RWPE1 (cell line): Measurements from ENCODE around the gene IL23R.
"Not testable (repeated sequence)": the region's sequence is repeated elsewhere in the genome, so short reads cannot be mapped to it uniquely, and the experiment has no call there.

ENCODE experiments used
- CTCF ChIA-PET: fragments of 350-600 bp; sonication (Branson Sonifier 250); formaldehyde crosslinking; extraction: SDS; loops from one replicate; lab custom pipeline; 2021; lab: Yijun Ruan, JAX
- POLR2A ChIA-PET: fragments of 400-600 bp; formaldehyde crosslinking; extraction: SDS; loops from one replicate; lab custom pipeline; 2020; ENCODE audit warnings: antibody characterized with exemption; ENCODE audit not compliant: low non-redundant PET; lab: Yijun Ruan, JAX
- DNase-seq: peaks from one replicate; pipeline ENCODE4 v3.0.0; 2012; ENCODE audit warnings: low spot score
- H3K27ac ChIP-seq: fragments of 450-650 bp; 2 replicates; pipeline ENCODE4 v1.5.1; 2017
- TF ChIP-seq, protein P1 (sequence below): fragments of 450-650 bp; conservative IDR thresholded peaks from 2 replicates; pipeline ENCODE4 v1.5.1; 2017; ENCODE audit warnings: low read depth, mild to moderate bottlenecking

IL23R gene

GRCh38 chr1:67138813-67139499 is 27.3 kb upstream of the IL23R start:
- ChIA-PET POLR2A (no interaction called here), CTCF (interaction anchor here (0.9 kb wide), 1 partner anchor 12 kb away, joined by 3 read pairs; no protein-coding TSS in a partner anchor)
- no peak overlapping the region for H3K27ac ChIP-seq
- DNase-seq: no peak
- TF ChIP-seq, protein P1, sequence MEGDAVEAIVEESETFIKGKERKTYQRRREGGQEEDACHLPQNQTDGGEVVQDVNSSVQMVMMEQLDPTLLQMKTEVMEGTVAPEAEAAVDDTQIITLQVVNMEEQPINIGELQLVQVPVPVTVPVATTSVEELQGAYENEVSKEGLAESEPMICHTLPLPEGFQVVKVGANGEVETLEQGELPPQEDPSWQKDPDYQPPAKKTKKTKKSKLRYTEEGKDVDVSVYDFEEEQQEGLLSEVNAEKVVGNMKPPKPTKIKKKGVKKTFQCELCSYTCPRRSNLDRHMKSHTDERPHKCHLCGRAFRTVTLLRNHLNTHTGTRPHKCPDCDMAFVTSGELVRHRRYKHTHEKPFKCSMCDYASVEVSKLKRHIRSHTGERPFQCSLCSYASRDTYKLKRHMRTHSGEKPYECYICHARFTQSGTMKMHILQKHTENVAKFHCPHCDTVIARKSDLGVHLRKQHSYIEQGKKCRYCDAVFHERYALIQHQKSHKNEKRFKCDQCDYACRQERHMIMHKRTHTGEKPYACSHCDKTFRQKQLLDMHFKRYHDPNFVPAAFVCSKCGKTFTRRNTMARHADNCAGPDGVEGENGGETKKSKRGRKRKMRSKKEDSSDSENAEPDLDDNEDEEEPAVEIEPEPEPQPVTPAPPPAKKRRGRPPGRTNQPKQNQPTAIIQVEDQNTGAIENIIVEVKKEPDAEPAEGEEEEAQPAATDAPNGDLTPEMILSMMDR: no peak

- ChIA-PET POLR2A (interaction anchor here (0.6 kb wide), 1 partner anchor 86 kb away, joined by 3 read pairs; no protein-coding TSS in a partner anchor), CTCF (no interaction called here)
- TF ChIP-seq, protein P1: no peak
- no peak for DNase-seq
- H3K27ac ChIP-seq: no peak overlapping the region
These were observed 25.8 kb upstream of the IL23R start for GRCh38 chr1:67140460-67140859.

DNA sequence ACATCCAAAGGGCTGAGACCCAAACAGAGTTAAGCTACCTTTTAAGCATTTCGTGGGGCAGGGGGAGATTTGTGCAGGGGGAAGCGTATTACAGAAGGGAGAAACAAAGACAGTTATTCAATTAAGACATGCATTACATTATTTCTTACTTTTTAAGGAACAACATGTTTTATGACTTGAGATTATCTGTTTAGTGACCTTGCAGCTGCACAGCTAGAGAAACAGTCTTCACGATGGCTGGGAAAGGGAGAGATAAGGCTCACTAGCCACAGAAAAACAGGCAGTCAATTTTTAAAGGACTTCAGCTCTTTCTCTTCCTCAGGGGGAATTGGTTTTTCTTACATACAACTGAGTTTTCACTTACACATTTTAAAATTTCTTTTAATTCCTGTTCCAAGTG is 24.4 kb upstream of the IL23R start:
- CTCF ChIA-PET: interaction anchor here (0.7 kb wide), 1 partner anchor 61 kb away, joined by 4 read pairs; no protein-coding TSS in a partner anchor
- not testable (repeated sequence) for DNase-seq, H3K27ac ChIP-seq
- POLR2A ChIA-PET: interaction anchor here (0.6 kb wide), 1 partner anchor 921 kb away, joined by 4 read pairs; no protein-coding TSS in a partner anchor

DNA sequence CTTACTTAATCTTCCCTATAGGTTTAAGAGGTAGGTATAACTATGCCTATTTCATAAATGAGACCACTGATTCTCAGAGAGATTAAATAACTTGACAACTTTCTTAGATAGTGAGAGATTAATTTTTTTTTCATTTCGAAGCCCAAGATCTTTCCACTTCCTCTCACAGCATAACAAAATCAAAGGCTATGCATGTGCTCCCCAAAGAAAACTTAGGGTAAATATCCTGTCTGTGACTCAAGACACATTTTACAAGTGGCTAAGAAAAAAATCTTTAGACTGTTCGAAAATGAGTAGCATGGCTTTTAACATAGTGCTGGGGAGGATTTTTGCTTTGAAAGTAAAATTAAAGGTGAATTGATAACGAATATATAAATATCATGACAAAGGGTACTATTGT is 23.3 kb upstream of the IL23R start:
- TF ChIP-seq, protein P1: no peak
- H3K27ac ChIP-seq: no peak overlapping the region
- POLR2A ChIA-PET: no interaction called here
- CTCF ChIA-PET: no interaction called here
- no peak for DNase-seq

- H3K27ac ChIP-seq: no peak overlapping the region
- POLR2A ChIA-PET: no interaction called here
- TF ChIP-seq, protein P1: no peak
- DNase-seq: no peak
- CTCF ChIA-PET: interaction anchor here (1.4 kb wide), 1 partner anchor 69 kb away, joined by 4 read pairs; no protein-coding TSS in a partner anchor
These were observed 22.3 kb upstream of the IL23R start for GRCh38 chr1:67143966-67144365.

DNA sequence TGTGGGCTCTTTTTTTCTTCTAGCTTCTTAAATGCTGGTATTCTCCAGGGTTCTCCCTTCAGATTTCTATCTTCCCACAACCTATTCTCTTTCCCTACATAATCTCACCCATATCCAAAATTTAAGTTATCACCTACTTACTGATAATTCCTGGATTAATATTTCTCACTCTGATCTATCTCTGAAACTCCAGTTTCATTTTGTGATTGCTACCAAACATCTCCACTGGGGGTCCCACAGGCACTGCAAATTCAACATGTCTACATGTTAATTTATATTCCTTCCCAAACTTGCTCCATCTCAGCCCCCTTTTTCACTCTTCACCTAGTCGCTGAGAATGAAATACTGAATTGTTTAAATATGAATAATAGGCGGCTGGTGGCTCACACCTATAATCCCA is 21.6 kb upstream of the IL23R start:
- CTCF ChIA-PET: interaction anchor here (0.6 to 1.4 kb wide), 3 partner anchors 68 to 858 kb away, joined by 3 to 7 read pairs (median 4); no protein-coding TSS in a partner anchor
- no peak for DNase-seq
- H3K27ac ChIP-seq: no peak overlapping the region
- TF ChIP-seq, protein P1: peak; percentile 23
- POLR2A ChIA-PET: no interaction called here

DNA sequence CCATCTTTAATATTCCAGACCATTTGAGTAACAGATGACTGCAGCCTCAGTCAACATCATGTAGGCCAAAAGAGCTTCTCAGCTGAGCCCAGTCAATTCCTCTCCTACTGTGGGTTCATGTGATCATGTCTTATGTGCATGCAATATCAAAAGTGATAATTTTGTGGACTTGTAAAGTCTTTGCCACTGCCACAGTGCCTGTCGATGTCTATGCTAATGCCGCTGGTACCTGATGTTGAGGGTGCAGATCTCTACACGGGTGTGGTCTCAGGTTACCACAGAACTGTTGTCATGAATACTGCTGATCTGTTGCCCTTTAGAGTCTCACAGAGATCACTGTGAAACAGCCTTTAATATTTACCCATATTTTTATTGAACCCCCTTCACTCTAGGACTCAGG is 20.2 kb upstream of the IL23R start:
- CTCF ChIA-PET: no interaction called here
- no peak for DNase-seq
- TF ChIP-seq, protein P1: no peak
- POLR2A ChIA-PET: no interaction called here
- no peak overlapping the region for H3K27ac ChIP-seq
